ENCODE data around the gene STK39. TPM values are rescaled to one million over a fixed set of nuclear protein-coding genes. Genes with fewer than 3 reads are reported as not detected.

STK39 gene
- total and polyA plus RNA-seq, 4 donors = 8.5 to 18.7 (median 11.2) TPM

GRCh38 chr2:167987026-167987425 lies 260.4 kb downstream of the STK39 start:
- H3K9me3 ChIP-seq (ENCODE audit: control insufficient read depth in 4 of 4, insufficient read depth in 3 of 4, low read length in 3 of 4) = no peaks in the 10 kb centered on the region
- no peaks in the 10 kb centered on the region for H3K27me3 ChIP-seq (ENCODE audit: control insufficient read depth in 3 of 3, insufficient read depth in 3 of 3, low read length in 2 of 3)
- TF ChIP-seq CTCF (IDR thresholded peaks at IDR 0.05; ENCODE audit: control extremely low read depth, extremely low read depth) = no peak
- H3K4me3 ChIP-seq = no peak overlapping the region
- DNase-seq = no peak
- ATAC-seq (ENCODE audit: insufficient read depth, low FRiP score) = no peak
- peaks cover 0 to 53% (median 9%) of the 10 kb centered on the region in 5 donors for H3K4me1 ChIP-seq (ENCODE audit: control insufficient read depth in 5 of 5, insufficient read depth in 5 of 5, low read length in 5 of 5)
- no peak overlapping the region for H3K27ac ChIP-seq (ENCODE audit: low read depth in 1 of 2, low read length in 1 of 2)
- WGBS, 2 donors = 94 to 96% methylated on average over 6 of the region's 6 CpGs
- peaks cover 0 to 3% (median under 1%) of the 10 kb centered on the region in 4 donors for H3K36me3 ChIP-seq (ENCODE audit: control insufficient read depth in 4 of 4, insufficient read depth in 4 of 4, low read length in 4 of 4)
- H3K9ac ChIP-seq (ENCODE audit: insufficient read depth in 1 of 2, low read length in 2 of 2) = no peak overlapping the region

- Histone ChIP-seq H3K9me3 (ENCODE audit: control insufficient read depth in 4 of 4, insufficient read depth in 3 of 4, low read length in 3 of 4) (no peaks in the 10 kb centered on the region), H3K27ac (ENCODE audit: low read depth in 1 of 2, low read length in 1 of 2) (no peak overlapping the region), H3K4me1 (ENCODE audit: control insufficient read depth in 5 of 5, insufficient read depth in 5 of 5, low read length in 5 of 5) (peaks cover 0 to 48% (median 9%) of the 10 kb centered on the region in 5 donors), H3K36me3 (ENCODE audit: control insufficient read depth in 4 of 4, insufficient read depth in 4 of 4, low read length in 4 of 4) (peaks cover 0 to 3% (median under 1%) of the 10 kb centered on the region in 4 donors), H3K9ac (ENCODE audit: insufficient read depth in 1 of 2, low read length in 2 of 2) (no peak overlapping the region), H3K4me3 (no peak overlapping the region), H3K27me3 (ENCODE audit: control insufficient read depth in 3 of 3, insufficient read depth in 3 of 3, low read length in 2 of 3) (no peaks in the 10 kb centered on the region)
- WGBS, 2 donors = 61 to 80% methylated on average over 2 of the region's 2 CpGs
- TF ChIP-seq CTCF (IDR thresholded peaks at IDR 0.05; ENCODE audit: control extremely low read depth, extremely low read depth) = no peak
- no peak for DNase-seq
- ATAC-seq (ENCODE audit: insufficient read depth, low FRiP score) = no peak
Observed at GRCh38 chr2:167986223-167986622, 261.2 kb downstream of the STK39 start.

GRCh38 chr2:167981945-167982344 lies 265.4 kb downstream of the STK39 start:
- Histone ChIP-seq H3K27me3 (ENCODE audit: control insufficient read depth in 3 of 3, insufficient read depth in 3 of 3, low read length in 2 of 3) (no peaks in the 10 kb centered on the region), H3K4me3 (no peak overlapping the region), H3K9me3 (ENCODE audit: control insufficient read depth in 4 of 4, insufficient read depth in 3 of 4, low read length in 3 of 4) (no peaks in the 10 kb centered on the region), H3K36me3 (ENCODE audit: control insufficient read depth in 4 of 4, insufficient read depth in 4 of 4, low read length in 4 of 4) (peaks cover 0 to 3% (median 1%) of the 10 kb centered on the region in 4 donors), H3K9ac (ENCODE audit: insufficient read depth in 1 of 2, low read length in 2 of 2) (no peak overlapping the region), H3K4me1 (ENCODE audit: control insufficient read depth in 5 of 5, insufficient read depth in 5 of 5, low read length in 5 of 5) (peaks cover 0 to 10% (median 6%) of the 10 kb centered on the region in 5 donors), H3K27ac (ENCODE audit: low read depth in 1 of 2, low read length in 1 of 2) (no peak overlapping the region)
- no peak for ATAC-seq (ENCODE audit: insufficient read depth, low FRiP score)
- no peak for TF ChIP-seq CTCF (IDR thresholded peaks at IDR 0.05; ENCODE audit: control extremely low read depth, extremely low read depth)
- WGBS, 2 donors = 82 to 92% methylated on average over 5 of the region's 5 CpGs
- no peak for DNase-seq

- Histone ChIP-seq H3K36me3 (ENCODE audit: control insufficient read depth in 4 of 4, insufficient read depth in 4 of 4, low read length in 4 of 4) (peaks cover 0 to 3% (median 1%) of the 10 kb centered on the region in 4 donors), H3K9ac (ENCODE audit: insufficient read depth in 1 of 2, low read length in 2 of 2) (no peak overlapping the region), H3K27me3 (ENCODE audit: control insufficient read depth in 3 of 3, insufficient read depth in 3 of 3, low read length in 2 of 3) (no peaks in the 10 kb centered on the region), H3K9me3 (ENCODE audit: control insufficient read depth in 4 of 4, insufficient read depth in 3 of 4, low read length in 3 of 4) (peaks cover 0 to 3% (median 0%) of the 10 kb centered on the region in 4 donors), H3K27ac (ENCODE audit: low read depth in 1 of 2, low read length in 1 of 2) (no peak overlapping the region), H3K4me3 (no peak overlapping the region), H3K4me1 (ENCODE audit: control insufficient read depth in 5 of 5, insufficient read depth in 5 of 5, low read length in 5 of 5) (peaks cover 0 to 5% (median 0%) of the 10 kb centered on the region in 5 donors)
- 93 to 94% methylated on average over 4 of the region's 4 CpGs for WGBS, 2 donors
- no peak for DNase-seq
- TF ChIP-seq CTCF (IDR thresholded peaks at IDR 0.05; ENCODE audit: control extremely low read depth, extremely low read depth) = no peak
- ATAC-seq (ENCODE audit: insufficient read depth, low FRiP score) = no peak
Observed at GRCh38 chr2:167980439-167980838, 267.0 kb downstream of the STK39 start.
